Endothelial cell of umbilical vein (primary cell): ENCODE results near the gene LYRM4. TPM values are rescaled to one million over a fixed set of nuclear protein-coding genes. Genes with fewer than 3 reads are reported as not detected.

Source experiments
- BruUV-seq: library from RNA; stranded (reverse); fragments of 400-500 nt; replicated peaks from 2 replicates; lab custom pipeline; 2021; lab: Mats Ljungman, UMichigan
- CTCF ChIA-PET: fragments of 300-600, 350-600 bp; sonication (Branson Sonifier 250); formaldehyde crosslinking; loops from one replicate; lab custom pipeline; 2021; ENCODE audit warnings: antibody characterized with exemption, inconsistent platforms; lab: Charles Lee
- POLR2A ChIA-PET: fragments of 300-600, 350-600 bp; sonication (Branson Sonifier 250); formaldehyde crosslinking; loops from one replicate; lab custom pipeline; 2021; ENCODE audit warnings: antibody characterized with exemption, inconsistent platforms; lab: Charles Lee
- DNase-seq: peaks from one replicate; pipeline ENCODE4 v3.0.0-alpha.2; 2011; ENCODE audit warnings: low read depth, low spot score
- FAIRE-seq: peaks from 2 replicates; lab custom pipeline; 2011; peaks lifted over from hg19 to GRCh38; lab: Jason Lieb, UNC
- H2AFZ ChIP-seq: 2 replicates; pipeline ENCODE4 v1.6.0; 2012; ENCODE audit warnings: low read depth, low read length, control low read depth, inconsistent platforms
- H3K27ac ChIP-seq: 2 replicates; pipeline ENCODE4 v1.5.1; 2011; ENCODE audit warnings: low read depth, mild to moderate bottlenecking, control low read depth, low read length, moderate library complexity; ENCODE audit not compliant: insufficient read depth
- H3K27me3 ChIP-seq, 2 experiments: 2 replicates each; pipeline versions ENCODE4 v1.6.0 to v1.6.1; 2011; ENCODE audit warnings: low read length in 2 of 2, mixed read lengths in 1 of 2; ENCODE audit not compliant: control insufficient read depth in 2 of 2, insufficient read depth in 2 of 2
- H3K36me3 ChIP-seq, 2 experiments: 2 replicates in 1 of 2; 3 replicates in 1 of 2; pipeline ENCODE4 v1.5.1; 2011; ENCODE audit warnings: low read length in 2 of 2, mild to moderate bottlenecking in 1 of 2, moderate library complexity in 1 of 2; ENCODE audit not compliant: control insufficient read depth in 2 of 2, insufficient read depth in 2 of 2; ENCODE audit errors: extremely low read depth in 1 of 2
- H3K4me1 ChIP-seq: 3 replicates; pipeline ENCODE4 v1.5.1; 2011; ENCODE audit warnings: mild to moderate bottlenecking, low read length; ENCODE audit not compliant: control insufficient read depth, insufficient read depth; ENCODE audit errors: extremely low read depth
- H3K4me2 ChIP-seq: 2 replicates; pipeline ENCODE4 v1.6.1; 2011; ENCODE audit warnings: low read length, control low read depth, mixed read lengths; ENCODE audit not compliant: insufficient read depth
- H3K4me3 ChIP-seq, 3 experiments: fragments of 200-600 bp in 1 of 3; sonication (generic), shearing (Covaris generic) in 1 of 3; replicated peaks in 1 of 3; 2 replicates each; pipeline ENCODE4 v1.5.1; 2011 to 2016; ENCODE audit warnings: control low read depth in 3 of 3, low read length in 3 of 3, mild to moderate bottlenecking in 2 of 3, inconsistent platforms in 1 of 3, low read depth in 1 of 3, moderate library complexity in 1 of 3; ENCODE audit not compliant: insufficient read depth in 1 of 3
- H3K79me2 ChIP-seq: 2 replicates; pipeline ENCODE4 v1.6.0; 2012; ENCODE audit warnings: low read length, inconsistent platforms; ENCODE audit not compliant: control insufficient read depth, insufficient read depth
- H3K9ac ChIP-seq: replicated peaks from 2 replicates; pipeline ENCODE3; 2011; ENCODE audit warnings: low read length, control low read depth; ENCODE audit not compliant: insufficient read depth; ENCODE audit errors: extremely low read depth
- H3K9me1 ChIP-seq: replicated peaks from 3 replicates; pipeline ENCODE4 v1.6.0; 2011; ENCODE audit warnings: mild to moderate bottlenecking, low read length; ENCODE audit not compliant: control insufficient read depth, insufficient read depth; ENCODE audit errors: extremely low read depth
- H3K9me3 ChIP-seq: replicated peaks from 2 replicates; pipeline ENCODE4 v1.5.1; 2012; ENCODE audit warnings: low read length, inconsistent platforms; ENCODE audit not compliant: control insufficient read depth, insufficient read depth
- H4K20me1 ChIP-seq: replicated peaks from 2 replicates; pipeline ENCODE3; 2011; ENCODE audit warnings: mild to moderate bottlenecking, low read length; ENCODE audit not compliant: control insufficient read depth, insufficient read depth; ENCODE audit errors: extremely low read depth
- CTCF ChIP-seq, 2 donors: IDR thresholded peaks; 1 replicate in 1 of 2; 2 replicates in 1 of 2; pipeline ENCODE4 v1.5.1; 2011; ENCODE audit warnings: low read length in 2 of 2, mild to moderate bottlenecking in 2 of 2, moderate library complexity in 2 of 2, control low read depth in 1 of 2, inconsistent platforms in 1 of 2, low read depth in 1 of 2; ENCODE audit not compliant: insufficient read depth in 1 of 2; ENCODE audit errors: extremely low read depth in 1 of 2
- EZH2 ChIP-seq: IDR thresholded peaks from 2 replicates; pipeline ENCODE4 v1.6.1; 2012; ENCODE audit warnings: borderline replicate concordance, low read depth, mild to moderate bottlenecking, moderate library complexity, low read length, inconsistent platforms; ENCODE audit not compliant: severe bottlenecking
- FOS ChIP-seq: IDR thresholded peaks from 2 replicates; pipeline ENCODE4 v1.6.1; 2011; ENCODE audit warnings: mild to moderate bottlenecking, low read length, moderate library complexity, borderline replicate concordance; ENCODE audit not compliant: insufficient read depth
- GATA2 ChIP-seq: IDR thresholded peaks from 2 replicates; pipeline ENCODE4 v1.7.0; 2011; ENCODE audit warnings: low read depth, mild to moderate bottlenecking, moderate library complexity, mixed read lengths, low read length; ENCODE audit not compliant: insufficient read length, insufficient read depth
- JUN ChIP-seq: IDR thresholded peaks from 2 replicates; pipeline ENCODE4 v1.6.1; 2011; ENCODE audit warnings: borderline replicate concordance, low read depth; ENCODE audit not compliant: insufficient read length, insufficient read depth
- MAX ChIP-seq: IDR thresholded peaks from 2 replicates; pipeline ENCODE4 v1.6.1; 2011; ENCODE audit not compliant: insufficient read depth, insufficient read length
- MYC ChIP-seq: IDR thresholded peaks from one replicate; pipeline ENCODE4 v1.6.1; 2011; ENCODE audit warnings: mild to moderate bottlenecking, low read depth, low read length
- POLR2A ChIP-seq: IDR thresholded peaks from 2 replicates; pipeline ENCODE4 v1.6.1; 2012; ENCODE audit warnings: low read depth, mild to moderate bottlenecking, control low read depth, low read length
- POLR2AphosphoS5 ChIP-seq: IDR thresholded peaks from 2 replicates; pipeline ENCODE4 v1.6.1; 2012; ENCODE audit warnings: low read depth, mild to moderate bottlenecking, control low read depth, low read length, moderate library complexity; ENCODE audit not compliant: insufficient read depth
- dilution Hi-C: fragments of 300-500 bp; cut with MboI; formaldehyde crosslinking; loops from one replicate; pipeline ENCODE4 v1.15.0; 2019; ENCODE audit warnings: low sequenced_read_pairs; ENCODE audit not compliant: extremely low pct_ligation_motif_present
- intact Hi-C: fragments of 100-400 bp; cut with micrococcal nuclease; formaldehyde crosslinking; loops from one replicate; pipeline ENCODE4 v1.10.0; 2022
- polyA plus RNA-seq, 4 experiments: library from polyadenylated mRNA; depleted of rRNA in 3 of 4; stranded (reverse) in 3 of 4; unstranded in 1 of 4; fragments of >200 nt; gene quantifications; 2 replicates each; pipeline versions ENCODE4 v1.2.1 to v1.2.3, GENCODE V29; 2011 to 2012; ENCODE audit warnings: missing spikeins in 1 of 4
- total RNA-seq: library from RNA; stranded (reverse); gene quantifications from 2 replicates; pipeline ENCODE4 v1.2.3, GENCODE V29; 2021

The LYRM4 gene
- total and polyA plus RNA-seq, 2 donors (not counting 3 experiments of a cell fraction or from before 2014, with no cell fraction given), result 39.5 to 44.0 TPM

GRCh38 chr6:5157621-5158138 lies 103.1 kb downstream of the LYRM4 start:
- Histone ChIP-seq H2AFZ (no peak overlapping the region), H3K4me3 (no peak overlapping the region), H4K20me1 (no peaks in the 10 kb centered on the region), H3K36me3 (no peaks in the 10 kb centered on the region), H3K9me1 (no peaks in the 10 kb centered on the region), H3K9me3 (no peaks in the 10 kb centered on the region), H3K4me2 (no peak overlapping the region), H3K79me2 (no peaks in the 10 kb centered on the region), H3K27me3 (no peaks in the 10 kb centered on the region), H3K27ac (no peak overlapping the region), H3K4me1 (no peaks in the 10 kb centered on the region), H3K9ac (no peak overlapping the region)
- intact Hi-C loops (no loop called here), dilution Hi-C loops (no loop called here)
- TF ChIP-seq FOS (no peak), MAX (no peak), GATA2 (no peak), CTCF (IDR thresholded peaks at IDR 0.05; ENCODE audit: extremely low read depth in 1 of 2, insufficient read depth in 1 of 2, low read depth in 1 of 2, low read length in 2 of 2) (no peak), JUN (no peak), POLR2AphosphoS5 (no peak), POLR2A (no peak), MYC (no peak), EZH2 (no peak)
- no peak for FAIRE-seq
- DNase-seq, result no peak
- ChIA-PET POLR2A (no interaction called here), CTCF (no interaction called here)
- no TSS peak for BruUV-seq
